Renal cortical epithelial cell (primary cell): ENCODE results near the gene PCK2. TPM values are rescaled to one million over a fixed set of nuclear protein-coding genes. Genes with fewer than 3 reads are reported as not detected.

Experiments
- DNase-seq: peaks from one replicate; pipeline ENCODE4 v3.0.0-alpha.2; 2011; ENCODE audit warnings: low read depth
- total RNA-seq: library from RNA; depleted of rRNA; stranded (reverse); fragments of >200 nt; gene quantifications from 2 replicates; pipeline ENCODE4 v1.2.3, GENCODE V29; 2014

Gene PCK2
- total RNA-seq, 1 donor from 2014 or later = 18.5 TPM

DNA sequence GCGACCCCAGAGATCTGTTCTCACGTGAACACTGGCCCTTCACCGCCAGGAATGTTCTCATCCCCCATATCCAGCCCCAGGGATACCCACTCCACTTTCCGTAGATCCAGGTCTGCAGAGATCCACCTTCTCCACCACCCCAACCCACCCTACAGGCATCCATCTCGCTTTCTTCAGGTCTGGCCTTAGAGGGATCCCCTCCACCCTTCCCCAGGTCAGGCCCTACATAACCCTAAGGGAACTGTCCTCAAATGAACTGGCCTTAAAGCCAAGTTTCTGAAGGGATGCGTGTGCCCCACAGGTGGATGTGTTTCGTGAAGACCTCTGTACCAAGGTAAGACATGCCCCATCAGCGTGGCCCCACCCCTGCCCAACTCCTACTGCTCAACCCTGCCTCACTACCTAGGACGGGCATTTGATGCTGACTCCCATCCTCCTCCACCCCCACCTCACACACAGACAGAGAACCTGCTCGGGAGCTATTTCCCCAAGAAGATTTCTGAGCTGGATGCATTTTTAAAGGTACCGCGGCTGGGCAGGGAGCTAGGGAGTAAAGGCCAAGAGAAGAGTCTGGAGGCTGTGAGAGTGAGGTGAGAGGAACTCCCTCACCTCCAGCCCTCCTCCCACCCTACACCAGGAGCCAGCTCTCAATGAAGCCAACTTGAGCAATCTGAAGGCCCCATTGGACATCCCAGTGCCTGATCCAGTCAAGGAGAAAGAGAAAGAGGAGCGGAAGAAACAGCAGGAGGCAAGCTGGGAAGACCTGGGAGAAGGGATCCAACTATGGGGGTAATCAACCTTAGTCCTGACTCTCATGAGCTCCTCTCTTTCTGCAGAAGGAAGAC, 42.8 kb downstream of the PCK2 start:
- DNase-seq = no peak

DNA sequence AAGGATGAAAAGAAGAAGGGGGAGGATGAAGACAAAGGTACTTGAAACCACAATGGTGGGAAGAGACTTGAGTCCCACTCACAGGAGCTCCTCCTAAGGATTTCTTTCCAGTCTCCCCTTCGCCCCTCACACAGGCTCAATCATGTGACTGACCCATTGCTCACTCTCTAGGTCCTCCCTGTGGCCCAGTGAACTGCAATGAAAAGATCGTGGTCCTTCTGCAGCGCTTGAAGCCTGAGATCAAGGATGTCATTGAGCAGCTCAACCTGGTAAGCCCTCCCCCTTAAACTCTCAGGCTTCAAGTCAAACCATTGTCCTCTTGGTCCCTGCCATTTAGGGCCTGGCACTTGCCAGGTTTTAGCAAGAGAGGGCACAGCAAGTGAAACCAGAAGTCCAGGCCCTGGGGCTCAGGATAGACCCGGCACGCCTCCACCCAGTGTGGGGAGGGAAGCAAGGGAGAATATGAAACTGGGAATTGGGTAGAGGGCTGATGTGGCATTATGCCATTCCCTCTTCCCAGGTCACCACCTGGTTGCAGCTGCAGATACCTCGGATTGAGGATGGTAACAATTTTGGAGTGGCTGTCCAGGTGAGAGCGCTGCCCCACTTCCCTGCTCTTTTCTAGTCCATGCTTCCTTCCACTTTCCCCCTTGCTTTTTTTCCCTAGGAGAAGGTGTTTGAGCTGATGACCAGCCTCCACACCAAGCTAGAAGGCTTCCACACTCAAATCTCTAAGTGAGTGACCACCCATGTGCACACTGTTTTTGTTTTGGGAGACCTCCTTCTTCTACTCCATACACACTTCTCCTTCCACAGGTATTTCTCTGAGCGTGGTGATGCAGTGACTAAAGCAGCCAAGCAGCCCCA, 43.7 kb downstream of the PCK2 start:
- DNase-seq = no peak

DNA sequence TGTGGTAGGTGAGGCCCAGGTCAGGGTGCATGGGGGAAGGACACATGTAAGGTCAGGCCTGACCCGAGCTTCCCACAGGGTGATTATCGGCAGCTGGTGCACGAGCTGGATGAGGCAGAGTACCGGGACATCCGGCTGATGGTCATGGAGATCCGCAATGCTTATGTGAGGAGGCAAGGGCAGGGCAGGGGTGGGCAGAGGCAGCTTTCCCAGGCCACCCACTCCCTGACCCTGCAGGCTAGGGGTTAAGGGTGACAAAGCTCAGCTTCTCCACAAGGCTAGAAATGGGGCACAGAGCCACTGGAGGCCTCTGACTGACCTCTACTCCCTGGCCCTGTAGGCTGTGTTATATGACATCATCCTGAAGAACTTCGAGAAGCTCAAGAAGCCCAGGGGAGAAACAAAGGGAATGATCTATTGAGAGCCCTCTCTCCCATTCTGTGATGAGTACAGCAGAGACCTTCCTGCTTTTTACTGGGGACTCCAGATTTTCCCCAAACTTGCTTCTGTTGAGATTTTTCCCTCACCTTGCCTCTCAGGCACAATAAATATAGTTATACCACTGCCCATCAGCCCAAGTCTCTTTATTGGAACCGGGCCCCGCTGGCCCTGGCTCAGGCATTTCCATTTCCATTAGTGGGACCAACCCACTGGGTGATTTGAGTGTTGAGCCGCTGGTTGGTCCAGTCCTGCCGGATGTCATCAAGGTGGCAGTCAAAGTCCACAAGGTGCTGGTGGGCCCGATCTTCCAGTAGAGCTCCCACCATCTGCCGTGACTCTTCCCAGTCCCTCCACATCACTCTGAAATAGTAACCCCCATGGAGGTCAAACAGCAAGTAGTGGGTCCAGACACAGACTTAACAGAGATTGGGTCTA, 44.5 kb downstream of the PCK2 start:
- DNase-seq = no peak

DNA sequence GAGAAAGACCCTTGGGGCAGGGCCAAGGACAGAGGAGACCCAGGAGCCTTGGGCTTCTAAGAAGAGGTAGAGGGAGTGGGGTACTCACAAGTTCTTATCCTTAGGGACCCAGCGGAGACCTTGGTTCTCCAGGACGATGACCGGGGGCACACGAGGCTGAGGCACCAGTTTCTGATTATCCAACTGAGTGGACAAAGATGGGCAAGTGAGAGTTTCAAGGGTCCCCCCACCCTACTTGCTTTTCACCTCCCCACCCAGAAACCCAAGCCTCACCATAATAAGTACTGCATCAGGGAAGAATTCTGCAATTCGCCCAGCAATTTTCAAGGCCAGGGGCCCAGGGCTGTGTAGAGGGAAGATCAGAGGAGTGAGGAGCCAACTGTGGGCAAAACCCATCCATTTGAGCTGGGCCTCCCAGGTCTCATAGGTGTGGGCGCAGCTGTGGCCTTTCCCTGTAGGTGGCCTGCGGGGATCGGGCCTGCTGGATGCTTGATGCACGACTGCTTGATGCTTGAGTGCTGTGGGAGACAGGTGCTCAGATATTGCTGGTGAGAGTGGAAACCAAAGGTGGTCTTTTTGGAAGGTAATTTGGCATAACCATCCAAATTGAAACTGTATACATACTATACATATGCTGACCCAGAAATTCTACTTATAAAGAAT, 45.3 kb downstream of the PCK2 start:
- DNase-seq = no peak

DNA sequence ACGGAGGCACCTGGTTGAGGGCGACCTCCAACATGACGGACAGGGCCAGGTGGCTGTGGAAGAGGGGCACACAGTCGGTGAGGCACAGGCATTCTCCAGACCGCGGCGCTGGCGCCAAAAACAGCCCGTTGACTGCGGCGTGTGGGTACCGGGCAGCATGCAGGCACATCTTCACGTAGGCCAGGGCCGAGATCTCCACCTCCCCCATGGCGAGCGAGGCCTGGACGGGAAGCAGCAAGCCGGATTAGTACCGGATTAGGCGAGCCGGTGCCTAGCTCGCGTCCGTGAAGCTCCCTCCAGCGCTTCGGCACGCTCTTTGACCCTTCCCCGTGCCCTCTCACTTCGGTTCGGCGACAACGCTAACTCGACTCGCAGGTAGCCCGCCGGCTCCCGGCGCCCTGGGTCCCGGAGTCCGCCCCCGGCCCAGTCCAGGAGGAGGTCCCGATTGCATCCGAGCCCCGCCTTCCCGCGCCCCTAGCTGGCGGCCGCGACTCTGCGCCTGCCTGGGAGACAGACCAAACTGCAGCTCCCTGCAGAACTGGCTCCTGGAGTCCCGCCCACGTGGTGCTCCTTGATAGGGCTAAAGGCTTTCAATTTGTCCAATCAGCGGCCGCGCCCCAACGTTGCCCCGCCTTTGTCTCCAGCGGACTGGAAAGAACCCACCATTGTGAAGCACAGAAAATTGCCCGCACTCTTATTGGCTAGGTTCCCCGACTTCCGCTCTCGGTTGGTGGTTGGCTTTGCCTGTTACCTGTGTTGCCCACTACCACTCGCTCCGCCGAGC, 47.2 kb downstream of the PCK2 start, which contains the start of gene EMC9:
TSS of gene EMC9 (minus strand) at position 495 of the 784 bp plus-strand sequence. CDS start at position 208, 287 bp downstream.
- DNase-seq = peak; percentile 98

DNA sequence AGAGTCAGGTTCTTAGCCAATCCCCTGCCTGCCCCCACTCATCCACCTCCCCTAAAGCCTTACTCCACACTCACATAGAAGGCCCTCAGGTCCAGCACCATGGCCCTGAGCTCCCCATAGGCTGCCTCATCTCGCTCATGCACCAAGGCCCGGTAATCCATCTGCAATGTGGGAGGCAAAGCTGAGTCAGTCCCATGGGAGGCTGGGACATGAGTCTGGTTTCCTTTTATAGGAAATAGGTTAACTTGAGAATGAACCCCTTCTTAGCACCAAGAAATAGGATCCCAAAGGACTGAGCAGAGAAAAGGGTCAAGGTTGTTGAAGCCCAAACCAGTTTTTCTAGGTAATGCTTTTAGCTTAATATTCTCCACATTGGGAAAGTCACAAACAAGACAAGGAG, 49.4 kb downstream of the PCK2 start:
- DNase-seq = no peak

DNA sequence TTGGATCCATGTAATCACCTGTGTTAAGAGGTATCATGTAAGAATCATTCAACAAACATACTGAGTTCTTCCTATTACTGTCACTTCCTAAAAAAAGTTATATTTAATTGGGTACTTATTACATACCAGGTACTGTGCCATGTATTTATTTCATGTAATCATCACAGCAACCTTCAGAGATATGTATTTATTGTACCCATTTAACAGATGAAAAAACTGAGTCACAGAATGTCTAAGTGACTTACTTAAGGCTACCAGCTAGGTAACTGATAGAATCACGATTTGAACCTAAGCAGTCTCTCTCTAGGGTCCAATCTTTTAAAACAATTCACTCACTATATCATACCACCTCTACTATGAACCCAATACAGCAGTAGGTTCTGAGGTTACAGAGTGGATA, 50.3 kb downstream of the PCK2 start:
- no peak for DNase-seq

DNA sequence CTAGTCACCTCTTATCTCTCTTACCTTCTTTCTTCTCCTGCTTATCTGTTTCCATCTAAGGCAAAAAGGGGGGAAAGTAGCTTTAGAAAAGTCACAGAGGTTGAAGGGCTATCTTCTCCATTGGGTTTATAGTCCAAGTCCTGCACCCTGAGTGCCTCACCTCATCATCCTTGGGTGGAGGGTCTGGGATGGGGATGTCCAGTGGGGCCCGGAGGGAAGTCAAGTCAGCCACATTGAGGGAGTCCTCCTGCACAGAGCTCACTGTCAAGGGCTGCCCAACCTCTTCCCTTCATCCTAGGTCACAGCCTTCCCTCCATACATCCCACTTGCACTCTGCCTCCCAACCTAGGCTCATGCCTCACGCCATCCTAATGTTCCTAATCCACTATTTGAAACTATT, 51.1 kb downstream of the PCK2 start:
- no peak for DNase-seq

DNA sequence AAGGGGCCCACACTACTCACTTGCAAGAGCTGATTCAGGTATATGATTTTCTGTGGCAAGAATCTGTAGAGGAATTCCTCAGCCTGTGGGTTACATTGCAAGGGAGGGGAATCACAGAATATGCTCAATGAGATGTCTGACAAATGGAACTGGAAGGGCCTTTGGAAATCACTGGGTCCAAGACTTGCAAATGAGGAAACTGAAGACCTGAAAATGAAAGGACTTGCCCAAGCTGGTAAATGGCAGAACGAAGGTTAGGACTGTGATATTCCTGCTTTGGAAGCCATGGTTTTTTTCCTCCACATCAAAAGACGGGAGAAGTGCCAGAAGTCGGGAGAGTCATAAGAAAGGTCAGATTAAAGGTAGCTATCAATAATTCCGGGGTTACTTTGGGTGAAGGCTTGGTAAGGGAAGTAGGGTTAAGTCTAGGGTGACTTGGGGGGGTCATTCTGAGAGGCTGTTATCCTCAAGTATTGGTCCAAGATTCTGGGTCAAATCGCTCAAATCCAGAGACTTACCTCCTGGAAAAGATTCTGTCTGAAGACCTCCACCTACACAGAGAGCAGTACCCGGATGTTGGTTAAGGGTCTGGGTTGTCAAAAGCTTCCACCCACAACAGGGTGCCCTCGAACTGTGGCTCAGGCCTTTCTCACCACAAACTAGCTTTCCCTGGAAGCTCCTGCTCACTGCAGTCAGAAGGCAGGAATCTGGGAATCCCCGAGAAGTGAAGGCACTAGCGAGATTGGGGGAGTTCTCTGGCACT, 51.8 kb downstream of the PCK2 start:
- peak; percentile 76 for DNase-seq

DNA sequence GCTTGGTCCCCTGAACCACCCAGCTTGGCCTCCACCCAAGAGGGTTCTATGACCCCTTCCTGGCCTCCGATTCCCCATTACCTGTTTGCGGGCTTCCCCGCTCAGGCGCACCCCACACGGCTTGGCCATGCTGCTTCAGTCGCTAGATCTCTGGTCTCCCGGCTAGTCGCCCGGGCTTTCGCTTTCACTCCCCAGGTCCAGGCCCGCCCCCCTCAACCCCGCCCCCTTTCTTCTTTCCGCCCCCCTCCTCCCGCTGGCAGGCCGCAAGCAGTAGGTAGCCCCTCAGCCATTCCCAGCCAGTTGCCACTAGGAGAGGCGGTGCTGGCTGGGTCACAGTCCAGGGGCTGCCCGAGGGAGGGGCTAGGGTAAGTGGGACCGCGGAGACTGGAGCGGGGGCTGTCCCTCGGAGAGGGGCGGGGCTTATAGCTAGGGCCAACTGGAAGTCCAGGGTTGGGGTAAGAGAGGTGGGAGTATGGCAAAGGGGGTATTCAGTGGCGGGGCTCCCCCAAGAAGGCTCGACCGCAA, 52.4 kb downstream of the PCK2 start, which contains the start of gene PSME2:
TSS of gene PSME2 (minus strand) at position 158 of the 525 bp plus-strand sequence. CDS start at position 129, 29 bp downstream.
- peak; percentile 94 for DNase-seq

DNA sequence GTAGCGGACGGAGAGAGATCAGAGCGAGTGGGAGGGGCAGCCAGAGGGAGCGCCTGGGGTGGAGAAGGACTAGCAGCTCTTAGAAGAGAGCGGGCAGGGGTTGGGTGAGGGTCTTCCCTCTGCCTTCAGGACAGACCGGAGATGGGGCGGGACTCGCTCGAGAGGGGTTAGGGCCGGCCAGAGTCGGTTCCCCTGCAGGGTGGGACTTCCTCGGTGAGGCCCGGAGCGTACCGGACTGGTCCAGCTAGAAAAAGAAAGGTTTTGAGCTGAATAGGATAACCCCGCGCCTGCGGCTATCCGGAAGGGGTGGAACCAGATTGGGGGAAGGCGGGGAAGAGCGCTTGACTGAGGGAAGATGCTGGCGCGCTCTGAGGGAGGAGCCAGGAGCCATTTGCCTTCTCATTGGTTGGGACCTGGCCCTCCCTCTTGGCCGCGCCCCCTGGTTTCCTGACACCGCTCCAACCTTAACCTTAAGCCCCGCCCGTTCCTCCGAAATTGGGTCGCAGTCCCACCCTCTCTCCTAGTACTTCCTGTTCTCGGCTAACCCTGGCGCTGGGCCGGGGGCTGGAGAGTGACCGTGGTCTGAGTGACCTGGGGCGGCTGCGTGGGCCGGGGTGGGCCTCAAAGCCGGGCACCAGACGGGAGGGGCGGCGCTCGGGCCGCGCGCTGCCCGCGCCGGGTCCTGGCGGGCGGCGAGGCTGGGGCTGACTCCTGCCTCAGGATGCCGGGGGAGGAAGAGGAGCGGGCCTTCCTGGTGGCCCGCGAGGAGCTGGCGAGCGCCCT, 53.1 kb downstream of the PCK2 start, which contains the start of gene RNF31:
TSS of gene RNF31 (plus strand) at position 521 of the 783 bp plus-strand sequence. CDS start at position 722, 201 bp downstream.
- peak; percentile 95 for DNase-seq

DNA sequence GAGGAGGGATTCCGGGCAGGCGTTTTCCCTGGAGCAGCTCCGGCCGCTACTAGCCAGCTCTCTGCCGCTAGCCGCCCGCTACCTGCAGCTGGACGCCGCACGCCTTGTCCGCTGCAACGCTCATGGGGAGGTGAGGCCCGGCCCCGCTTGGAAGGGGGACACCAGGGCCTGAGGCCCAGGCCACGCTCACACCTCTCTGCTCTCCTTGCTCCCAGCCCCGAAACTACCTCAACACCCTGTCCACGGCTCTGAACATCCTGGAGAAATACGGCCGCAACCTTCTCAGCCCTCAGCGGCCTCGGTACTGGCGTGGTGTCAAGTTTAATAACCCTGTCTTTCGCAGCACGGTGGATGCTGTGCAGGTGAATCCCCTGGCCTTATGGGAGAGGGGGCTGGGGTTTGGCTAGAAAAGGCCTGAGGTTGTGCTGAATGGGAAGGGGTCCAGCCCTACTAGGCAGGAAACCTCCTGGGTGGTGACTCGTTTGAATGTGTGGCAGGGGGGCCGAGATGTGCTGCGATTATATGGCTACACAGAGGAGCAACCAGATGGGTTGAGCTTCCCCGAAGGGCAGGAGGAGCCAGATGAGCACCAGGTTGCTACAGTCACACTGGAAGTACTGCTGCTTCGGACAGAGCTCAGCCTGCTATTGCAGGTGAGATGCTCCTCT, 53.8 kb downstream of the PCK2 start:
- no peak for DNase-seq

DNA sequence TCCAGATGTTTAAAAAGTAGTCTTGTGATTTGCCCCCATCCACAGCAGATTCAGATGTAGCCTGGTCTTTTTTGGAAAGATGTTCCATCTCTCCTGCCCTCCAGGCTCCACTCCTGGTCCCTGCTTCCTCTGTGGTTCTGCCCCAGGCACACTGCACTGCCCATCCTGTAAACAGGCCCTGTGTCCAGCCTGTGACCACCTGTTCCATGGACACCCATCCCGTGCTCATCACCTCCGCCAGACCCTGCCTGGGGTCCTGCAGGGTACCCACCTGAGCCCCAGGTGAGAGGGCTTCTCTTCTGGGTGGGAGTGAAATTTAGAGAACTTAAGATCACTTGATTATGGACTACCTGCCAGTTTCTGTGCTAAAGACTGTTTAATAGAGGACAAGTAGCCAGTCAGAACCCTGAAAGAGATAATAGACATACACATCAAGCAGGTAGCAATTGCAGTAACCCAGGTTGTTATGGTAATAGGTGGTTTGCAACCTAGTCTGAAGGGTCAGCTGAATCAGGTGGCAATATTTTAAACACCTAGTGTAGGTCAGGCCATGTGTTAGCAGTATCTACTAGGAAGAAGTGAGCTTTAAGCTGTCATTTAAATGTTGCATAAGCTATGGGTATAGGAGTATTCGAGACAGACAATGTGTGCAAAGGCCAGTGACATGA, 55.3 kb downstream of the PCK2 start:
- DNase-seq = no peak

DNA sequence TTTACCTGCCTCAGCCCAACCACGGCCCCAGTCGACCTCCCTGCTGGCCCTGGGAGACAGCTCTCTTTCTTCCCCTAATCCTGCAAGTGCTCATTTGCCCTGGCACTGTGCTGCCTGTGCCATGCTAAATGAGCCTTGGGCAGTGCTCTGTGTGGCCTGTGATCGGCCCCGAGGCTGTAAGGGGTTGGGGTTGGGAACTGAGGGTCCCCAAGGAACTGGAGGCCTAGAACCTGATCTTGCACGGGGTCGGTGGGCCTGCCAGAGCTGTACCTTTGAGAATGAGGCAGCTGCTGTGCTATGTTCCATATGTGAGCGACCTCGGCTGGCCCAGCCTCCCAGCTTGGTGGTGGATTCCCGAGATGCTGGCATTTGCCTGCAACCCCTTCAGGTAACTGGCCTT, 56.0 kb downstream of the PCK2 start:
- DNase-seq = no peak

DNA sequence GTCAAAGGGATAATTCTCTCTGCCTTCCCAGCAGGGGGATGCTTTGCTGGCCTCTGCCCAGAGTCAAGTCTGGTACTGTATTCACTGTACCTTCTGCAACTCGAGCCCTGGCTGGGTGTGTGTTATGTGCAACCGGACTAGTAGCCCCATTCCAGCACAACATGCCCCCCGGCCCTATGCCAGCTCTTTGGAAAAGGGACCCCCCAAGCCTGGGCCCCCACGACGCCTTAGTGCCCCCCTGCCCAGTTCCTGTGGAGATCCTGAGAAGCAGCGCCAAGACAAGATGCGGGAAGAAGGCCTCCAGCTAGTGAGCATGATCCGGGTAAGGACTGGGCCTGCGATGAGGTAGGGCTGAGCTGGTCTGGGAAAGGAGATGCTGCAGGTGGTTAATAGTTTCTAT, 56.5 kb downstream of the PCK2 start:
- no peak for DNase-seq

DNA sequence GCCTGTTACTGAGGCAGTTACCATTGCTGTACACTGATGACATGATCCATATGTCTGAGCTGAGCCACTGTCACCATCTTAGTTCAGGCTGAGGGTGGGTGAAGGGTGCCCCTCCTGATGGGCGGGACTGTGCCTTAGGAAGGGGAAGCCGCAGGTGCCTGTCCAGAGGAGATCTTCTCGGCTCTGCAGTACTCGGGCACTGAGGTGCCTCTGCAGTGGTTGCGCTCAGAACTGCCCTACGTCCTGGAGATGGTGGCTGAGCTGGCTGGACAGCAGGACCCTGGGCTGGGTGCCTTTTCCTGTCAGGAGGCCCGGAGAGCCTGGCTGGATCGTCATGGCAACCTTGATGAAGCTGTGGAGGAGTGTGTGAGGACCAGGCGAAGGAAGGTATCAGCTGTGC, 56.9 kb downstream of the PCK2 start:
- DNase-seq = no peak

DNA sequence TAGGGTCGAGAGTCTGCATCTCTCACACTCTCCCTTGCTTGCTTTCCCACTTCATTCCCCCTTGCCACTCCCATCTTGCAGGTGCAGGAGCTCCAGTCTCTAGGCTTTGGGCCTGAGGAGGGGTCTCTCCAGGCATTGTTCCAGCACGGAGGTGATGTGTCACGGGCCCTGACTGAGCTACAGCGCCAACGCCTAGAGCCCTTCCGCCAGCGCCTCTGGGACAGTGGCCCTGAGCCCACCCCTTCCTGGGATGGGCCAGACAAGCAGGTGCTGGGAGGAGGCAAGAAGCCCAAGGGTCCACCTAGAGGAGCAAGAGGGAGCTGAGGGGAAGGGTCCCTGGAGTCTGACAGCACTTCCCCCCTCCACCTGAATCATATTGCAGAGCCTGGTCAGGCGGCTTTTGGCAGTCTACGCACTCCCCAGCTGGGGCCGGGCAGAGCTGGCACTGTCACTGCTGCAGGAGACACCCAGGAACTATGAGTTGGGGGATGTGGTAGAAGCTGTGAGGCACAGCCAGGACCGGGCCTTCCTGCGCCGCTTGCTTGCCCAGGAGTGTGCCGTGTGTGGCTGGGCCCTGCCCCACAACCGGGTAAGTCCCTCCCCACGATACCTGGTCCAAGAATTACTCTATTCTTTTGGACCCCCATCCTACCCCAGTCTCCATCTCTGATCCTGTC, 57.4 kb downstream of the PCK2 start:
- DNase-seq = no peak
